Kidney epithelial cell (primary cell): ENCODE data around the gene SEC14L6. TPM values are rescaled to one million over a fixed set of nuclear protein-coding genes. Genes with fewer than 3 reads are reported as not detected.

Experiments
- DNase-seq: peaks from one replicate; pipeline ENCODE4 v3.0.0-alpha.2; 2010; ENCODE audit warnings: low read depth
- H3K27me3 ChIP-seq: 2 replicates; pipeline ENCODE4 v1.6.0; 2011; ENCODE audit warnings: low read length; ENCODE audit not compliant: control insufficient read depth, insufficient read depth
- H3K36me3 ChIP-seq: 2 replicates; pipeline ENCODE4 v1.5.1; 2011; ENCODE audit warnings: low read length; ENCODE audit not compliant: control insufficient read depth, insufficient read depth
- H3K4me3 ChIP-seq: 2 replicates; pipeline ENCODE4 v1.5.1; 2011; ENCODE audit warnings: low read depth, mild to moderate bottlenecking, control low read depth, low read length
- total RNA-seq: library from RNA; depleted of rRNA; stranded (reverse); fragments of >200 nt; gene quantifications from 2 replicates; pipeline ENCODE4 v1.2.3, GENCODE V29; 2015
- TF ChIP-seq, protein P1 (sequence below): IDR thresholded peaks from 2 replicates; pipeline ENCODE4 v1.5.1; 2011; ENCODE audit warnings: mild to moderate bottlenecking, moderate library complexity, low read length, control low read depth, inconsistent platforms; ENCODE audit not compliant: insufficient read depth, poor library complexity, severe bottlenecking

The SEC14L6 gene
- total RNA-seq, 1 donor from 2014 or later = 3.7 TPM

GRCh38 chr22:30495041-30495784 lies 51.3 kb downstream of the SEC14L6 start:
- no peak overlapping the region for H3K4me3 ChIP-seq
- H3K36me3 ChIP-seq = no peaks in the 10 kb centered on the region
- peaks cover 1% of the 10 kb centered on the region for H3K27me3 ChIP-seq
- DNase-seq = no peak
- TF ChIP-seq, protein P1, sequence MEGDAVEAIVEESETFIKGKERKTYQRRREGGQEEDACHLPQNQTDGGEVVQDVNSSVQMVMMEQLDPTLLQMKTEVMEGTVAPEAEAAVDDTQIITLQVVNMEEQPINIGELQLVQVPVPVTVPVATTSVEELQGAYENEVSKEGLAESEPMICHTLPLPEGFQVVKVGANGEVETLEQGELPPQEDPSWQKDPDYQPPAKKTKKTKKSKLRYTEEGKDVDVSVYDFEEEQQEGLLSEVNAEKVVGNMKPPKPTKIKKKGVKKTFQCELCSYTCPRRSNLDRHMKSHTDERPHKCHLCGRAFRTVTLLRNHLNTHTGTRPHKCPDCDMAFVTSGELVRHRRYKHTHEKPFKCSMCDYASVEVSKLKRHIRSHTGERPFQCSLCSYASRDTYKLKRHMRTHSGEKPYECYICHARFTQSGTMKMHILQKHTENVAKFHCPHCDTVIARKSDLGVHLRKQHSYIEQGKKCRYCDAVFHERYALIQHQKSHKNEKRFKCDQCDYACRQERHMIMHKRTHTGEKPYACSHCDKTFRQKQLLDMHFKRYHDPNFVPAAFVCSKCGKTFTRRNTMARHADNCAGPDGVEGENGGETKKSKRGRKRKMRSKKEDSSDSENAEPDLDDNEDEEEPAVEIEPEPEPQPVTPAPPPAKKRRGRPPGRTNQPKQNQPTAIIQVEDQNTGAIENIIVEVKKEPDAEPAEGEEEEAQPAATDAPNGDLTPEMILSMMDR = no peak

GRCh38 chr22:30492144-30492543 lies 54.4 kb downstream of the SEC14L6 start:
- no peak overlapping the region for H3K4me3 ChIP-seq
- TF ChIP-seq, protein P1 = no peak
- DNase-seq = no peak
- peaks cover 3% of the 10 kb centered on the region for H3K27me3 ChIP-seq
- H3K36me3 ChIP-seq = no peaks in the 10 kb centered on the region

GRCh38 chr22:30491381-30491780 lies 55.2 kb downstream of the SEC14L6 start:
- no peak overlapping the region for H3K4me3 ChIP-seq
- H3K36me3 ChIP-seq = no peaks in the 10 kb centered on the region
- no peak for DNase-seq
- TF ChIP-seq, protein P1 = no peak
- H3K27me3 ChIP-seq = peaks cover 3% of the 10 kb centered on the region

GRCh38 chr22:30490399-30490798 lies 56.1 kb downstream of the SEC14L6 start:
- TF ChIP-seq, protein P1 = no peak
- Histone ChIP-seq H3K4me3 (no peak overlapping the region), H3K27me3 (peaks cover 3% of the 10 kb centered on the region), H3K36me3 (no peaks in the 10 kb centered on the region)
- DNase-seq = no peak

DNA sequence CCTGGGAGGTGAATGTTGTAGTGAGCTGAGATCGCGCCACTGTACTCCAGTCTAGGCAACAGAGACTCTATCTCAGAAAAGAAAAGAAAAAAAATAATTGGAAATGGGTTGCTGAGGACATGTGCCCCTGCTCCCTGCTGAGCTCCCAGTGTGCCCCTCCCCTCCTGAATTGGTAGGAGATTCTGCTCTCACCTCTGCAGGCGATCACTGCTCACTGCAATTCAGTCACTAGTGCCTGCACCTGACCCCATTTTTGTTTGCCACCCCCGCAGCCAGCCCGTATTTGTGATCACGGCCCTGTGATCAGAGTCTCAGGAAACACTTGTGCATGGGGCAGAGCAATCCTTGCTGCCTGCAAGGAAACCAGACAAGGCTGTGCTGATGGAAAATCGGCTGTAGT lies 58.4 kb downstream of the SEC14L6 start:
- TF ChIP-seq, protein P1 = no peak
- H3K36me3 ChIP-seq = no peaks in the 10 kb centered on the region
- H3K4me3 ChIP-seq = no peak overlapping the region
- peaks cover 3% of the 10 kb centered on the region for H3K27me3 ChIP-seq
- no peak for DNase-seq

DNA sequence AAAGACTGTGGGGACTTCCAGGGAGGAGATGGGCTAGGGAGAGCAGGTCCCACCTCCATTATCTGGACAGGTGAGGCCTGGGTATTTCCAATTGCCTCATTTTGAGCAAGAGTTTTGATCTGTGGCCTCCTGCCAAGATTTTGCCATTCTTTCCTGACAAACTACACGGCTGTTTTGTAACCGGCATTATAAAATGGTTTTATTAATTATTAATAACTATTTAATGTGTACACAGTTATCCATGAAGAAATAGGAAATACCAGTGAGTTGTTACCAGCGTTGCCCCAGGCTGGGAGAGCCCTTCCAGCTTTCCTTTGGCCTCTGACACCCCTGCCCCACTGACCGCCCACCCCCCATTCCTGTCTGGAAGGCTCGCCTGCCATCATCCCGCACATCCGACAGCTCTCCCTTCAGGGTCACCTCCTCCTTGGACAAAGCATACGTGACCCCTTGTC lies 59.9 kb downstream of the SEC14L6 start:
- H3K4me3 ChIP-seq = no peak overlapping the region
- no peak for DNase-seq
- TF ChIP-seq, protein P1 = no peak
- peaks cover 3% of the 10 kb centered on the region for H3K27me3 ChIP-seq
- H3K36me3 ChIP-seq = no peaks in the 10 kb centered on the region
